Uterus (tissue), 2 donors: ENCODE data around the gene PCDHGA1.

Source experiments
- POLR2A ChIP-seq, 2 donors: fragments of 450-650 bp; IDR thresholded peaks; one replicate each; pipeline ENCODE4 v1.6.1; 2016; ENCODE audit warnings: antibody characterized with exemption in 2 of 2, mild to moderate bottlenecking in 1 of 2, moderate library complexity in 1 of 2
- TF ChIP-seq, protein P1 (sequence below), 4 experiments: fragments of 200-600 bp in 2 of 4; fragments of 450-650 bp in 2 of 4; sonication (generic) in 2 of 4; IDR thresholded peaks; one replicate each; pipeline ENCODE4 v1.5.1; 2016 to 2019; ENCODE audit warnings: antibody characterized with exemption in 4 of 4, mild to moderate bottlenecking in 2 of 4, moderate library complexity in 1 of 4

- no peak for TF ChIP-seq POLR2A (IDR thresholded peaks at IDR 0.05)
- TF ChIP-seq, protein P1, sequence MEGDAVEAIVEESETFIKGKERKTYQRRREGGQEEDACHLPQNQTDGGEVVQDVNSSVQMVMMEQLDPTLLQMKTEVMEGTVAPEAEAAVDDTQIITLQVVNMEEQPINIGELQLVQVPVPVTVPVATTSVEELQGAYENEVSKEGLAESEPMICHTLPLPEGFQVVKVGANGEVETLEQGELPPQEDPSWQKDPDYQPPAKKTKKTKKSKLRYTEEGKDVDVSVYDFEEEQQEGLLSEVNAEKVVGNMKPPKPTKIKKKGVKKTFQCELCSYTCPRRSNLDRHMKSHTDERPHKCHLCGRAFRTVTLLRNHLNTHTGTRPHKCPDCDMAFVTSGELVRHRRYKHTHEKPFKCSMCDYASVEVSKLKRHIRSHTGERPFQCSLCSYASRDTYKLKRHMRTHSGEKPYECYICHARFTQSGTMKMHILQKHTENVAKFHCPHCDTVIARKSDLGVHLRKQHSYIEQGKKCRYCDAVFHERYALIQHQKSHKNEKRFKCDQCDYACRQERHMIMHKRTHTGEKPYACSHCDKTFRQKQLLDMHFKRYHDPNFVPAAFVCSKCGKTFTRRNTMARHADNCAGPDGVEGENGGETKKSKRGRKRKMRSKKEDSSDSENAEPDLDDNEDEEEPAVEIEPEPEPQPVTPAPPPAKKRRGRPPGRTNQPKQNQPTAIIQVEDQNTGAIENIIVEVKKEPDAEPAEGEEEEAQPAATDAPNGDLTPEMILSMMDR (IDR thresholded peaks at IDR 0.05), result no peak
Measured at GRCh38 chr5:141383345-141383744, 53.0 kb downstream of the PCDHGA1 start.
